H9 (cell line): Measurements from ENCODE around the gene ARHGAP35. TPM values are rescaled to one million over a fixed set of nuclear protein-coding genes. Genes with fewer than 3 reads are reported as not detected.
"Not testable (repeated sequence)": the region's sequence is repeated elsewhere in the genome, so short reads cannot be mapped to it uniquely, and the experiment has no call there.

Experiments
- DNase-seq: peaks from one replicate; pipeline ENCODE4 v3.0.0-alpha.2; 2017
- H2AFZ ChIP-seq: one replicate; pipeline ENCODE4 v1.6.1; 2013; ENCODE audit warnings: mild to moderate bottlenecking, low read length, control low read depth, moderate library complexity
- H2AK5ac ChIP-seq: 2 replicates; pipeline ENCODE4 v1.6.1; 2013; ENCODE audit warnings: low read length, control low read depth, mixed read lengths; ENCODE audit not compliant: insufficient read length
- H2BK120ac ChIP-seq: one replicate; pipeline ENCODE4 v1.6.1; 2013; ENCODE audit warnings: low read depth, mild to moderate bottlenecking, low read length, control low read depth, inconsistent platforms; ENCODE audit not compliant: poor library complexity, severe bottlenecking
- H2BK12ac ChIP-seq: 2 replicates; pipeline ENCODE4 v1.6.1; 2013; ENCODE audit warnings: low read length, control low read depth, mixed read lengths, low read depth; ENCODE audit not compliant: insufficient read length
- H2BK15ac ChIP-seq: 2 replicates; pipeline ENCODE4 v1.6.1; 2013; ENCODE audit warnings: low read depth, low read length, control low read depth
- H2BK20ac ChIP-seq: one replicate; pipeline ENCODE4 v1.6.1; 2013; ENCODE audit warnings: low read depth, mild to moderate bottlenecking, low read length, control low read depth, inconsistent platforms; ENCODE audit not compliant: poor library complexity, severe bottlenecking
- H2BK5ac ChIP-seq: 2 replicates; pipeline ENCODE4 v1.6.1; 2013; ENCODE audit warnings: low read length, control low read depth, mixed read lengths; ENCODE audit not compliant: insufficient read length
- H3K14ac ChIP-seq: 2 replicates; pipeline ENCODE4 v1.6.1; 2013; ENCODE audit warnings: low read length, control low read depth; ENCODE audit not compliant: insufficient read depth
- H3K18ac ChIP-seq: 2 replicates; pipeline ENCODE4 v1.6.1; 2013; ENCODE audit warnings: low read depth, mild to moderate bottlenecking, mixed read lengths, low read length, control low read depth; ENCODE audit not compliant: insufficient read length
- H3K23ac ChIP-seq: 2 replicates; pipeline ENCODE4 v1.6.1; 2013; ENCODE audit warnings: low read length, control low read depth, mixed read lengths, low read depth; ENCODE audit not compliant: insufficient read length
- H3K23me2 ChIP-seq: 2 replicates; pipeline ENCODE4 v1.6.1; 2013; ENCODE audit warnings: low read depth, mild to moderate bottlenecking, mixed read lengths, low read length, control low read depth; ENCODE audit not compliant: insufficient read length, poor library complexity, severe bottlenecking
- H3K27ac ChIP-seq: 2 replicates; pipeline ENCODE4 v1.5.1; 2013; ENCODE audit warnings: low read length, control low read depth, mixed read lengths, low read depth; ENCODE audit not compliant: insufficient read length
- H3K27me3 ChIP-seq: 2 replicates; pipeline ENCODE4 v1.6.1; 2013; ENCODE audit warnings: low read length, control low read depth, inconsistent platforms; ENCODE audit not compliant: insufficient read depth
- H3K4ac ChIP-seq: 2 replicates; pipeline ENCODE4 v1.6.1; 2013; ENCODE audit warnings: low read depth, mild to moderate bottlenecking, control low read depth, inconsistent platforms, low read length, moderate library complexity
- H3K4me1 ChIP-seq: 2 replicates; pipeline ENCODE4 v1.6.1; 2013; ENCODE audit warnings: low read length, control low read depth, inconsistent platforms; ENCODE audit not compliant: insufficient read depth
- H3K4me2 ChIP-seq: 2 replicates; pipeline ENCODE4 v1.6.1; 2013; ENCODE audit warnings: low read length, control low read depth, mixed read lengths; ENCODE audit not compliant: insufficient read length, insufficient read depth
- H3K56ac ChIP-seq: 2 replicates; pipeline ENCODE4 v1.6.1; 2013; ENCODE audit warnings: low read depth, mild to moderate bottlenecking, mixed read lengths, low read length, control low read depth; ENCODE audit not compliant: insufficient read length
- H3K79me1 ChIP-seq: 2 replicates; pipeline ENCODE4 v1.6.1; 2013; ENCODE audit warnings: low read depth, mild to moderate bottlenecking, moderate library complexity, low read length, control low read depth, inconsistent platforms; ENCODE audit not compliant: insufficient read depth, poor library complexity, severe bottlenecking
- H3K79me2 ChIP-seq: 2 replicates; pipeline ENCODE4 v1.6.1; 2013; ENCODE audit warnings: low read length, control low read depth, inconsistent platforms; ENCODE audit not compliant: insufficient read depth
- H3K9ac ChIP-seq: 2 replicates; pipeline ENCODE4 v1.6.1; 2013; ENCODE audit warnings: low read length, control low read depth, mixed read lengths; ENCODE audit not compliant: insufficient read length; ENCODE audit errors: extremely low read depth
- H3K9me3 ChIP-seq: one replicate; pipeline ENCODE4 v1.6.1; 2013; ENCODE audit warnings: low read depth, low read length, inconsistent platforms; ENCODE audit not compliant: control insufficient read depth
- H3T11ph ChIP-seq: one replicate; pipeline ENCODE4 v1.6.1; 2013; ENCODE audit warnings: mild to moderate bottlenecking, low read length, control low read depth, inconsistent platforms
- H4K20me1 ChIP-seq: one replicate; pipeline ENCODE4 v1.6.1; 2013; ENCODE audit not compliant: control insufficient read depth, insufficient read length, insufficient read depth
- H4K5ac ChIP-seq: 2 replicates; pipeline ENCODE4 v1.6.1; 2013; ENCODE audit warnings: low read depth, mild to moderate bottlenecking, mixed read lengths, low read length, control low read depth; ENCODE audit not compliant: insufficient read length
- H4K8ac ChIP-seq: replicated peaks from 2 replicates; pipeline ENCODE4 v1.6.1; 2013; ENCODE audit warnings: low read length, control low read depth, mixed read lengths, low read depth; ENCODE audit not compliant: insufficient read length
- H4K91ac ChIP-seq: 2 replicates; pipeline ENCODE4 v1.6.1; 2013; ENCODE audit warnings: low read depth, mild to moderate bottlenecking, moderate library complexity, mixed read lengths, low read length, control low read depth; ENCODE audit not compliant: insufficient read length
- H3K27ac Mint-ChIP-seq, 3 experiments: 2 replicates in 2 of 3; 3 replicates in 1 of 3; pipeline ENCODE4 v1.8.0; 2020 to 2021; ENCODE audit warnings: mixed read lengths in 3 of 3, mild to moderate bottlenecking in 1 of 3, moderate library complexity in 1 of 3
- H3K27me3 Mint-ChIP-seq: 2 replicates; pipeline ENCODE4 v1.8.0; 2021; ENCODE audit warnings: low read depth, mild to moderate bottlenecking, moderate library complexity, mixed read lengths
- H3K36me3 Mint-ChIP-seq, 3 experiments: 2 replicates in 2 of 3; 3 replicates in 1 of 3; pipeline ENCODE4 v1.8.0; 2020 to 2021; ENCODE audit warnings: low read depth in 3 of 3, mixed read lengths in 3 of 3; ENCODE audit not compliant: insufficient read depth in 1 of 3
- H3K4me1 Mint-ChIP-seq, 2 experiments: 2 replicates each; pipeline ENCODE4 v1.8.0; 2020; ENCODE audit warnings: mixed read lengths in 2 of 2
- H3K4me3 Mint-ChIP-seq, 2 experiments: 2 replicates in 1 of 2; 3 replicates in 1 of 2; pipeline ENCODE4 v1.8.0; 2020 to 2021; ENCODE audit warnings: mild to moderate bottlenecking in 2 of 2, mixed read lengths in 2 of 2, moderate library complexity in 1 of 2
- H3K9me3 Mint-ChIP-seq, 2 experiments: 2 replicates in 1 of 2; 3 replicates in 1 of 2; pipeline ENCODE4 v1.8.0; 2020; ENCODE audit warnings: mild to moderate bottlenecking in 2 of 2, mixed read lengths in 2 of 2, moderate library complexity in 1 of 2
- WGBS: extraction: QIAGEN DNeasy Blood & Tissue Kit; methylation state at CpG from one replicate; pipeline ENCODE4 v1.1.7; 2013; ENCODE audit warnings: missing lambda C conversion rate, low lambda C conversion rate, mixed read lengths; ENCODE audit not compliant: insufficient read length; ENCODE audit errors: extremely low coverage; 5-methylcytosine and 5-hydroxymethylcytosine counted together
- total RNA-seq: library from RNA; stranded (reverse); gene quantifications from 2 replicates; pipeline ENCODE4 v1.2.1, GENCODE V29; 2021
- TF ChIP-seq, protein P1 (sequence below): fragments of 200-600 bp; sonication (generic); conservative IDR thresholded peaks from 3 replicates; pipeline ENCODE4 v1.8.0; 2021; ENCODE audit warnings: antibody characterized with exemption, mild to moderate bottlenecking

ARHGAP35 gene
- total RNA-seq, 1 experiment from 2014 or later: 49.8 TPM

DNA sequence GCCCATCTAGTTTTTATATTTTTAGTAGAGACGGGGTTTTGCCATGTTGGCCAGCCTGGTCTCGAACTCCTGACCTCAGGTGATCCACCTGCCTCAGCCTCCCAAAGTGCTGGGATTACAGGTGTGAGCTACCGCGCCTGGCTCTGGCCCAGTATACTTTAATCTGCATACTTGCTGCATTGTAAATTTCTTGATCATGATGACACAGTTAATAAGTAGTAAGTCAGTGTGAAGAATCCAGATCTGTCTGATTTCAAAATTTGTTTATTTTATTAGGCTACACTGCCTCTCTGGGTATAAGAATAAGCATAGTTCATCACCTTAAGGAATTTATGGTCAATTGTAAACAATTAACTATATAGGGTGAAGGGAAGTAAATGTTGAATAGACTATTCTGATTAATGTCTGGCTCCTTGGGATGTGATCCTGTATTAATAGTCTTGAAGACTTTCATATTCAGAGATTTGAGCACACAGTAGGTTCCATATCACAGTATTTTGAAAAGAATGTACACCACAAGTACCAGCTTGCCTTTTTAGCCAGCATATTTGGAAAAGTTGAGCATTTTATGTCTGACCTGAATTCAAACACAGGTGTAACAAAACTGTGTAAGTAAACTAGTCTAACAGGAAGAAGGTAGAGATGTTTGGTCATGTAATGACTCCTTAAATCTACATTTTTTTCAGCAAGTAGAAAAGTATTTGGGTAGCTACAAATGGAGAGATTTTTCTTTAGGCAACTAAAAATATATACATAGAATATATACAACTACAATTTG is 7.4 kb downstream of the ARHGAP35 start:
- Histone ChIP-seq H3K27ac (no peak overlapping the region), H3K79me2 (peaks cover 57% of the 10 kb centered on the region; the same call in 1 of the 2 replicates), H3K23ac (no peak overlapping the region), H2BK12ac (no peak overlapping the region), H3K4ac (no peak overlapping the region), H3K79me1 (no peaks in the 10 kb centered on the region), H4K20me1 (no peaks in the 10 kb centered on the region), H2BK5ac (no peak overlapping the region), H2AFZ (no peak overlapping the region), H2BK15ac (no peak overlapping the region), H4K5ac (no peak overlapping the region), H2BK20ac (no peak overlapping the region), H3T11ph (no peak overlapping the region), H3K4me2 (no peak overlapping the region), H3K27me3 (no peaks in the 10 kb centered on the region), H3K9me3 (no peaks in the 10 kb centered on the region), H4K8ac (no peak overlapping the region), H2AK5ac (no peak overlapping the region), H3K14ac (no peak overlapping the region), H3K18ac (no peak overlapping the region), H3K56ac (no peak overlapping the region), H3K4me1 (peaks cover 3% of the 10 kb centered on the region; the same call in 1 of the 2 replicates), H2BK120ac (no peak overlapping the region), H3K23me2 (peaks cover 5% of the 10 kb centered on the region), H4K91ac (no peak overlapping the region), H3K9ac (no peak overlapping the region)
- DNase-seq: no peak
- Mint-ChIP-seq H3K4me3 (no peak overlapping the region), H3K27ac (peak overlapping the region in 1 of 3 experiments; percentile 34; a peak in 1 of 7 replicates), H3K27me3 (no peaks in the 10 kb centered on the region), H3K4me1 (peaks cover 20 to 22% of the 10 kb centered on the region in 2 experiments), H3K36me3 (peaks cover 3 to 18% (median 7%) of the 10 kb centered on the region in 3 experiments; a peak in 6 of 7 replicates), H3K9me3 (no peaks in the 10 kb centered on the region)
- TF ChIP-seq, protein P1, sequence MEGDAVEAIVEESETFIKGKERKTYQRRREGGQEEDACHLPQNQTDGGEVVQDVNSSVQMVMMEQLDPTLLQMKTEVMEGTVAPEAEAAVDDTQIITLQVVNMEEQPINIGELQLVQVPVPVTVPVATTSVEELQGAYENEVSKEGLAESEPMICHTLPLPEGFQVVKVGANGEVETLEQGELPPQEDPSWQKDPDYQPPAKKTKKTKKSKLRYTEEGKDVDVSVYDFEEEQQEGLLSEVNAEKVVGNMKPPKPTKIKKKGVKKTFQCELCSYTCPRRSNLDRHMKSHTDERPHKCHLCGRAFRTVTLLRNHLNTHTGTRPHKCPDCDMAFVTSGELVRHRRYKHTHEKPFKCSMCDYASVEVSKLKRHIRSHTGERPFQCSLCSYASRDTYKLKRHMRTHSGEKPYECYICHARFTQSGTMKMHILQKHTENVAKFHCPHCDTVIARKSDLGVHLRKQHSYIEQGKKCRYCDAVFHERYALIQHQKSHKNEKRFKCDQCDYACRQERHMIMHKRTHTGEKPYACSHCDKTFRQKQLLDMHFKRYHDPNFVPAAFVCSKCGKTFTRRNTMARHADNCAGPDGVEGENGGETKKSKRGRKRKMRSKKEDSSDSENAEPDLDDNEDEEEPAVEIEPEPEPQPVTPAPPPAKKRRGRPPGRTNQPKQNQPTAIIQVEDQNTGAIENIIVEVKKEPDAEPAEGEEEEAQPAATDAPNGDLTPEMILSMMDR: no peak
- no CpG with 5 or more reads among the region's 4 CpGs for WGBS

DNA sequence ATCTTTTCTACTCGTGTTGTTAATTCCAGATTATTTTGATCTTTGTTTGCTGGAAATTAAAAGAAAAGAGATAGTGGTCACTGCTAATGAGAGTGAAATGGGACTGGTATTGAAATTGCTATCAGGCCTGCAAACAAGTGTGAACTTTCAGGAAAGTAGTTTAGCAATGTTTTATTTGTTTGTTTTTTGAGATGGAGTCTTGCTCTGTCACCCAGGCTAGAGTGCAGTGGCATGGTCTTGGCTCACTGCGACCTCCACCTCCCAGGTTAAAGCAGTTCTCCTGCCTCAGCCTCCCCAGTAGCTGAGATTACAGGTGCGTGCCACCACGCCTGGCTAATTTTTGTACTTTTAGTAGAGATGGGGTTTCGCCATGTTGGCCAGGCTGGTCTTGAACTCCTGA is 10.4 kb downstream of the ARHGAP35 start:
- peaks cover 26 to 31% of the 10 kb centered on the region in 2 experiments for H3K4me1 Mint-ChIP-seq
- not testable (repeated sequence) for H3K23ac ChIP-seq, H2AFZ ChIP-seq, H3K23me2 ChIP-seq, DNase-seq, H2BK12ac ChIP-seq, H3K9ac ChIP-seq, H3K27me3 ChIP-seq, H3K56ac ChIP-seq, H3K27ac Mint-ChIP-seq, H3K4me3 Mint-ChIP-seq, H4K8ac ChIP-seq, H3K9me3 Mint-ChIP-seq, H2BK5ac ChIP-seq, H2AK5ac ChIP-seq, H3K14ac ChIP-seq, H3T11ph ChIP-seq, H4K5ac ChIP-seq, H4K91ac ChIP-seq, H4K20me1 ChIP-seq, H3K27ac ChIP-seq, H3K4me1 ChIP-seq, H3K18ac ChIP-seq, H2BK15ac ChIP-seq, H3K4ac ChIP-seq, H3K4me2 ChIP-seq, H3K9me3 ChIP-seq, H3K27me3 Mint-ChIP-seq, H3K79me1 ChIP-seq, H2BK120ac ChIP-seq, H2BK20ac ChIP-seq
- peaks cover 0 to 13% (median 0%) of the 10 kb centered on the region in 3 experiments; a peak in 3 of 7 replicates for H3K36me3 Mint-ChIP-seq
- H3K79me2 ChIP-seq: peaks cover 33% of the 10 kb centered on the region; the same call in 1 of the 2 replicates
- WGBS: no CpG with 5 or more reads among the region's 5 CpGs
